NCI-H1417 treated with DMSO at 0.1 percent for 48 hours (cell line): ENCODE data around the gene TUT4.

Source experiments
- DNase-seq: peaks from one replicate; lab custom pipeline; 2025; lab: John Stamatoyannopoulos, UW

Gene TUT4

DNA sequence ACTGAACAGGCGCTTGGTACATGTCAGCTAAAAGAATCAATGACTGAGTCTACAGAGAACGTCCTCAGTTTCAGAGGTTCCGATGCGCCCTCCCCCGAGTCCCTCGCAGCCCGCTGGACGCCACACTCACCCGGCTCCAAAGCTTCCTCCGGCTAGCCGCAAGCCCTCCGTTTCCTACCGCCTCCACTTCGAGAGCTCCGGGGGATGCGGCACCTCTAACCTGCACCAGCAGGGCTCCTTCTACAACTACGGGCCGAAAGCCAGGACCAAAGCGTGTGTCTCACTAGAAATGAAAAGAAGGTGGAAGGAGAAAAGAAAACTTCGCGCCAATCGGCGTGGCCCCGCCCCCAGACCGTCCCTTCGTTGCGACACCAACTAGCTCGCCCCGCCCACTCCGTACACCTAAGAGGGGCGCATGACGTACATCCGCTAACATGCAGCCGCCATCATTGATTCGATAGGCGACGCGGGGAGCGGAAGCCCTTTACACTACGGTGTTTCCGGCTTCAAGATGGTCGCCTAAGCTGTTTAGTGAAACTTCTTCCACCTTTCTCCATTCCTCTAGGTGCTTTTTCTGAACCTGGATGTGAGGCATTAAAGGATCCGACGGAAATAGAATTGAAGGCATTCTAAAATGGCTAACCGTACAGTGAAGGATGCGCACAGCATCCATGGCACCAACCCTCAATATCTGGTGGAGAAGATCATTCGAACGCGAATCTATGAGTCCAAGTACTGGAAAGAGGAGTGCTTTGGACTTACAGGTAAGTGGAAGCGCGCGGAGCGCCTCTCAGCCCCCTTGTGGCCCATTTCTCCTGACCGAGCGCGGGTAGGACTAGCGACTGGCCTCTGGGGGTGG, 148.5 kb downstream of the TUT4 start, which contains the start of the genes ORC1 and PRPF38A:
ORC1 (minus strand) TSS at position 308 of the 859 bp plus-strand sequence. CDS start 2,200 bp downstream, outside the sequence.
PRPF38A (plus strand) TSS at position 487 of the 859 bp plus-strand sequence; CDS start at position 635, 148 bp downstream.
- peak; percentile 92 for DNase-seq

DNA sequence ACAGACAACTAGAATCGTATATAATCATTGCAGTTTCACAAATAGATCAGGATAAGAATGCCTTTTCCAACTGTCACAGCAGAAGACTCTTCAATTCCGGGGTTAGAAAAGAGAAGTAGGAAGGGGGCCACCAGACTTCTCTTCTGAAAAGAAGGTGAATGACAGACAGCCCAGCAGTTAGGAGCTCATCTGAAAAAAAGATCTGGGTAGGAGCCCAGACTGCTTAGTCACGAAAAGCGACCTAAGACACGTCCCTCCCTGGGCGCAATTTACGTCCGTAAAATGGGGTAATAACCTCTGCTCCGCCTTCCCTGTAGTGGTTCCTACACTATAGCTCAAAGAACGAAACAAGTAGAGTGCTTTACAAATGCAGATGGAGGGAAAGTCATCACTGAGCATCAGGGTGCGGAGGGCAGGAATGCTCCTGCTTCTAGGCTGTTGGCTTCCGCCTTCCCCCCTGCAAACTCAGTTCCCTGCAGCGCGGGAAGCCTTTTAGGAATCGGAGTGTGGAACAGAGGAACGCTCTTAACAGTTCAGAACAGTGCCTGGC, 149.3 kb downstream of the TUT4 start:
- DNase-seq, result no peak

DNA sequence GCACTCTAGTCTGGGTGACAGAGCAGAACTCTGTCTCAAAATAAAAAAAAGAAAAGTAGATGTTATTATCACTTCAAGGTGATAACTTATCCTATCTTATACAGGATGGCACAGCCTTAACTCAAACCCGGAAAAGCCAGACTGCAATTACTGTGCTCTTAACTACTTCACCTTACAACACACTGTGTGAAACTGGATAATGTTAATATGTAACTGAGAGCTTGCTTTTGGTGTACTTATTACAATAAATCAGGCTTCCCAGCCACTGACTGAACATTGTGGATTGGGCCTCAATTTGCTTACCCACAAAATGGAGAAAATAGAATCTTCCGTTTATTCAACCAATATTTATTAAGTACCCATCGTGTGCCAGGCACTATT, 150.0 kb downstream of the TUT4 start:
- no peak for DNase-seq

DNA sequence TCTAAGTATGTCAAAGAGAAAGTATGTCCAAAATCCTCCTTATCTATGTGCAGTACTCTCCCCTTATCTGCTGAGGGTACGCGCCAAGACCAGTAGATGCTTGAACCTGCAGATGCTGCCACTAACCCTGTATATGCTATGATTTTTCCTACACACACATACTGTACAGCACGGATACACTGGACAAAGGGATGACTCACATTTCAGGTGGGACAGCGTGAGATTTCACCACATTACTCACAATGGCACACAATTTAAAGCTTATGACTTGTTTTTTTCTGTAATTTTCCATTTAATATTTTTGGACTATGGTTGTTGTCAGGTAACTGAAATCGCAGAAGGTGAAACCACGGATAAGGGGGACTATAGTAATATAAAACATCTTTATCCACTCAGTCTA, 152.8 kb downstream of the TUT4 start:
- DNase-seq, result no peak

DNA sequence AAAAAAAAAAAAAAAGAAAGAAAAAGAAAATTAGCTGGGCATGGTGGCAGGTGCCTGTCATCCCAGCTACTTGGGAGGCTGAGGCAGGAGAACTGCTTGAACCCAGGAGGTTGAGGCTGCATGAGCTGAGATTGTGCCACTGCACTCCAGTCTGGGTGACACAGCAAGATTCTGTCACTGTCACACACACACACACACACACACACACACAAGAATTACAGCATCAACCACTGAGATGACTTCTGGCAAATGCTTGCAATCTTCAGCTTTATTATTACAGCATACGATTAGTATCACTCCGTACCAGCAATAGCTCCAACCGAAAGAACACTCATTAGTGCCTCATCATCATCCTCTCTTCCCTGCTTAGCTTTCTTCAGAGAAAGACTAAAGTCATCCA, 153.3 kb downstream of the TUT4 start:
- no peak for DNase-seq

DNA sequence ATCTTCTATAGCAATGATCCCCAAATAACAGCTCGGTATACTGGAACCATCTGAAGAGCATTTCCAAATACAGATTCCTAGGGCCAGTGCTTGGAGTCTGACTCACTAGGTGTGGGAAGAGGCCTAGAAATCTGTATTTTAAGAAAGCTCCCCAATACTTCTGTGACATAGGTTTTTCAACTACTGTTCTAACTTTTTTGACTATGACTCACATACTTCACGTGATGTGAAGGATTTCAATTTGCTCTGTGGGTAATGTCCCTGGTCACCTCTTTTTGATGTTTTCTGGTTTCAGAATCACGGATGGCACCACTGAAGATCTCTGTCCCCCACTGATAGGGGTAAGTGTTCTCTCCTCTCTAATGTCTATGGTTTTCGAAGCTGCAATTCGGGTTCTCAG, 159.7 kb downstream of the TUT4 start:
- no peak for DNase-seq

DNA sequence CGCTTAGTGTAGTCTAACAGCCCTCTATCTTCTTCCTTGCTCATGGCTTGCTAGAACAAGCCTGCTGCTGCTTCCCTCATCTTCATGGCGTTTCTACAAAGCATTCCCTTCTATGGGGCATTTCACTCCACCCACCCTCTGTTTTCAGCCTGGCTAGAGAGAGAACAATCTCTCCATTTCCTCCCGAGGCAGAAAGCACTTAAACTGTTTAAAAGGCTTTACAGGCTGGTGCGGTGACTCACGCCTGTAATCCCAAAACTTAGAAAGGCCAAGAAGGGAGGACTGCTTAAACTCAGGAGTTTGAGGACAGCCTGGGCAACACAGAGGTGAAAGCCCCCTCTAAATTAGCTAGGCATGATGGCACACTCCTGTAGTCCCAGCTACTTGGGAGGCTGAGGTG, 166.4 kb downstream of the TUT4 start:
- no peak for DNase-seq

DNA sequence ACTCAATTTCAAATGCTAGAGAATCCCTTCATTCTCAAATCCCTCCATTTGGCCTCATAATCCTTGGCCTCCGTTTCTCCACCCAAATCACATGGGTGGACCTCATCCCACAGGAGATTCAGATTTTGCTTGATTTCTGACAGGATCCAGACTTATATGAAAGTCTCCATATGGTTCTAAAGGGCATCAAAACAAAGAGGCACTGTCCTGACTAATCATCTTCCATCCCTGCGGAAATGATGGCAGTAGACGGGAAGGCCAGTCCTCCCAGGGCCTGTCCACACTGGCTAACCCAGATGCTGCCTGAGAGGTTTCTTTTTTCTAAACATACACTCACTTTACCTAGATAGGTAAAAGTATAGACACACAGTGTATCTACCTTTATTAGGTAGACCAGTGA, 167.5 kb downstream of the TUT4 start:
- DNase-seq, result no peak
